Measurements from ENCODE around the gene GLS. TPM values are rescaled to one million over a fixed set of nuclear protein-coding genes. Genes with fewer than 3 reads are reported as not detected.

GLS gene
- total and polyA plus RNA-seq, 9 of the 15 experiments (the other 6 are each of a cell fraction or from before 2014, with no cell fraction given), result 13.7 to 77.5 (median 48.2) TPM

DNA sequence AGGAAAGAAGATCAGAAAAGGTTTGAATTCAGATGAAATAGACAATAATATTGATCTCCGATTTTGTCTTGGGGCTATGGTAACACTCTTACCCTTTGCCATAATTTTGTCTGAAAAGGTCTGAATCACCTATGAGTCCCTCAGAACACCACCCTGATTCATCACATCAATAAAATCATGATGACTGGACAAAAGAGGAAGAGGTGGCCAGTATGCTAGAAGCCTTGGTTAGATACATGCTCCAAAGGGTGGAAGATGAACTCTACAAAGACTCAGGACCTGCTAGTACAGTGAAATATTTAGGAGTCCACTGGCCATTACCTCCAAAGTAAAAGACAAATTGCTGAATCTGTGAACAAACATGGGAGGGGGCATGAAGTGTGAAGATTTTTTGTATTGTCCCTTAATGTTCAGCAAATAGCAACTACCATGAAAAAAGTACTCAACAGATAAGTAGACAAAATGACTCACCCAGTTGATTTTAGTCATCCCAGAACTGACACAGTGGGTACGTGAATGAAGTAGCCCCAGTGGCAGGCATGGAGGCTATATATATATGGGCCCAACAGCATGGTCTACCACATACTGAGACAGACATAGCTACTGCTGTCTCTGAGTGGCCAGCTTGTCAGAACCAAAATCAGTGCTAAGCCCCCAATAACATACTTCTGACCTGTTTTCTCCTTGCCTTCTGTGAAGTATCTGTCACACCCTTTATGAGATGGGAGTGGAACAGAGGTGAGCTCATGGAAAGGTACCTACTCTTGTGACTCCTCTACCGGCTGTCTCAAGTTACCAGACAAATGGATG, 36.5 kb upstream of the GLS start (continued):
- TF ChIP-seq RCOR1 (IDR thresholded peaks at IDR 0.05; ENCODE audit: borderline replicate concordance in 1 of 2, low read depth in 2 of 2, low read length in 2 of 2) (no peak), ZNF224 (CRISPR knock-in tag; IDR thresholded peaks at IDR 0.05) (no peak), MAFK (IDR thresholded peaks at IDR 0.05; ENCODE audit: low read length) (peak; percentile 32; the same call in 1 of the 2 replicates), RUNX1 (IDR thresholded peaks at IDR 0.05; ENCODE audit: low read depth) (no peak), MCM7 (IDR thresholded peaks at IDR 0.05) (no peak), SMARCA4 (IDR thresholded peaks at IDR 0.05) (no peak)

DNA sequence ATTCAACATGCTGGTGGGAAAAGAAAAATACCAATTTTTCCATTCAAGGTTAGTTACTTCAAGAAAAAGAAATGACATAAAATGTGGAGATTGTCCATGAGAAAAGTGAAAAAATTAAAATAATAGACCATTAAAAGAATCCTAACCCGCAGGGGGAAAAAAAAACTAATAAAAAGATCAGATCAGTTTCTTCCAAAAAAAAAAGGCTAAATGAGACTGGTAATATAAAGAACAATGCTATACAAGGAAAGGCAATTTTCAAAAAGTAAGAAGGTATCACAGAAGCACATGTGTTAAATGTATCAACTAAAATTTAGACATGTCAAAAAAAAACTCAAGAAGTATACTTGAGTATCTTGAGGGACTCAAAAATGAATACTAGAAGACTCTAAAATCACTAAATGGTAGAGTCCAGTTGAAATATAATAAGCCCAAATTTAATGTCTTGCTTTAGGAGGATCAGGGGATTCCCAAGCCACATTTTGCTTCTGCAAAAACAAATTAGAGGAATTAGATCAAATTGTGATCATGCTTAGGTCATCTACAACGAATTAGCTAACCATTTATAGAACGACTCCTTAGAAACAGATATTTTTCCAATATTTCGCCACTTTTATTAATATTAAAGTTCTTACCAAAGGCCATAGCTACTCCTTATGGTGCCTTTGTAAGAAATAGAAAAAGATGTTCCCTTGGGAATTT, 35.8 kb upstream of the GLS start:
- POLR2A ChIA-PET, result interaction anchor here (0.6 kb wide), 1 partner anchor 174 kb away, joined by 3 read pairs; no protein-coding TSS in a partner anchor
- in situ Hi-C loops (cut with MboI) (no loop called here), intact Hi-C loops (cut with micrococcal nuclease) (loop anchor here (5.0 to 10.0 kb wide), 2 partner anchors 37 to 100 kb away; partner anchors contain the start of gene GLS)
- FAIRE-seq (no peak), ATAC-seq (no peak), DNase-seq (ENCODE audit: extremely low read depth in 1 of 4, low spot score in 3 of 4) (no peak)
- WGBS (ENCODE audit: insufficient coverage, low coverage, missing lambda C conversion rate), result 14% methylated on average over 4 of the region's 4 CpGs
- Histone ChIP-seq H3K4me1 (replicated peaks in 1 of 2; ENCODE audit: control insufficient read depth in 2 of 2, insufficient read depth in 2 of 2, low read length in 2 of 2) (no peaks in the 10 kb centered on the region), H2AFZ (ENCODE audit: low read depth, low read length) (no peak overlapping the region), H3K9me1 (ENCODE audit: control insufficient read depth, insufficient read depth, low read length) (no peaks in the 10 kb centered on the region), H3K27me3 (ENCODE audit: control insufficient read depth in 2 of 2, insufficient read depth in 2 of 2, low read length in 2 of 2) (no peaks in the 10 kb centered on the region; a peak in 2 of 5 replicates), H3K4me3 (no peak overlapping the region), H3K9me3 (replicated peaks; ENCODE audit: control insufficient read depth, insufficient read depth, low read depth, low read length) (no peaks in the 10 kb centered on the region), H4K20me1 (replicated peaks; ENCODE audit: control insufficient read depth, insufficient read depth, low read length) (no peaks in the 10 kb centered on the region), H3K36me3 (ENCODE audit: control insufficient read depth, insufficient read depth, low read length) (no peaks in the 10 kb centered on the region), H3K4me2 (ENCODE audit: insufficient read depth, low read length) (no peak overlapping the region), H3K27ac (ENCODE audit: extremely low read depth, low read depth, low read length) (no peak overlapping the region), H3K9ac (ENCODE audit: insufficient read depth in 1 of 2, low read depth in 2 of 2, low read length in 2 of 2) (no peak overlapping the region), H3K79me2 (ENCODE audit: control insufficient read depth, insufficient read depth, low read length) (no peaks in the 10 kb centered on the region)
- CTCF ChIA-PET (ENCODE audit: low intra/inter-chr PET ratio), result no interaction called here
- no TSS peak for BruUV-seq (replicated peaks)
- no peak for TF ChIP-seq ZNF766 (CRISPR knock-in tag; conservative IDR thresholded peaks at IDR 0.05)
- TF ChIP-seq CBX3 (IDR thresholded peaks at IDR 0.05; ENCODE audit: borderline replicate concordance in 1 of 2, low read length in 2 of 2), result no peak
- TF ChIP-seq, protein P1, sequence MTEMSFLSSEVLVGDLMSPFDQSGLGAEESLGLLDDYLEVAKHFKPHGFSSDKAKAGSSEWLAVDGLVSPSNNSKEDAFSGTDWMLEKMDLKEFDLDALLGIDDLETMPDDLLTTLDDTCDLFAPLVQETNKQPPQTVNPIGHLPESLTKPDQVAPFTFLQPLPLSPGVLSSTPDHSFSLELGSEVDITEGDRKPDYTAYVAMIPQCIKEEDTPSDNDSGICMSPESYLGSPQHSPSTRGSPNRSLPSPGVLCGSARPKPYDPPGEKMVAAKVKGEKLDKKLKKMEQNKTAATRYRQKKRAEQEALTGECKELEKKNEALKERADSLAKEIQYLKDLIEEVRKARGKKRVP (CRISPR knock-in tag; IDR thresholded peaks at IDR 0.05), result no peak
- TF ChIP-seq DACH1 (IDR thresholded peaks at IDR 0.05; ENCODE audit: partially characterized antibody), result no peak
- TF ChIP-seq E4F1 (CRISPR knock-in tag; IDR thresholded peaks at IDR 0.05; ENCODE audit: borderline replicate concordance), result no peak
- TF ChIP-seq DMBX1 (CRISPR knock-in tag; IDR thresholded peaks at IDR 0.05; ENCODE audit: borderline replicate concordance), result no peak
- no peak for TF ChIP-seq ZNF197 (CRISPR knock-in tag; IDR thresholded peaks at IDR 0.05; ENCODE audit: low read depth)
- no peak for TF ChIP-seq NRF1 (conservative IDR thresholded peaks at IDR 0.05 in 1 of 2, IDR thresholded peaks at IDR 0.05 in 1 of 2)
- TF ChIP-seq MXI1 (IDR thresholded peaks at IDR 0.05; ENCODE audit: low read depth, low read length), result no peak
- TF ChIP-seq SP1 (CRISPR knock-in tag; IDR thresholded peaks at IDR 0.05), result no peak

Measured in K562 (cell line).